Heart right ventricle (tissue), 16 donors: ENCODE data around the gene SIK2. TPM values are rescaled to one million over a fixed set of nuclear protein-coding genes. Genes with fewer than 3 reads are reported as not detected.

Experiments
- ATAC-seq, 8 donors: fragments of 200-7000 bp; cut with Tn5 transposase; one replicate each; pipeline ENCODE4 v1.9.1; 2020; ENCODE audit warnings: mild to moderate bottlenecking in 8 of 8, moderate library complexity in 8 of 8, moderate number of reproducible peaks in 1 of 8
- DNase-seq, 2 donors: peaks; one replicate each; pipeline ENCODE4 v3.0.0-alpha.2; 2020
- H3K27ac ChIP-seq, 10 donors: fragments of 200-600 bp; sonication (generic) in 2 of 10; one replicate each; pipeline versions ENCODE4 v1.5.0 to v1.8.0; 2020 to 2022; ENCODE audit warnings: mild to moderate bottlenecking in 3 of 10
- H3K27me3 ChIP-seq, 7 donors: fragments of 200-600 bp; one replicate each; pipeline ENCODE4 v1.8.0; 2021 to 2022; ENCODE audit warnings: mild to moderate bottlenecking in 2 of 7
- H3K36me3 ChIP-seq, 9 donors: fragments of 200-600 bp; sonication (generic) in 1 of 9; one replicate each; pipeline versions ENCODE4 v1.5.0 to v1.8.0; 2020 to 2022; ENCODE audit warnings: mild to moderate bottlenecking in 2 of 9
- H3K4me1 ChIP-seq, 9 donors: fragments of 200-600 bp; sonication (generic) in 1 of 9; one replicate each; pipeline versions ENCODE4 v1.5.0 to v1.8.0; 2020 to 2022; ENCODE audit warnings: mild to moderate bottlenecking in 4 of 9
- H3K4me3 ChIP-seq, 10 donors: fragments of 200-600 bp; sonication (generic) in 2 of 10; one replicate each; pipeline versions ENCODE4 v1.5.0 to v1.8.0; 2020 to 2022; ENCODE audit warnings: mild to moderate bottlenecking in 7 of 10, moderate library complexity in 2 of 10
- H3K9me3 ChIP-seq, 11 donors: fragments of 200-600 bp in 10 of 11; sonication (generic) in 2 of 11; one replicate each; pipeline versions ENCODE4 v1.5.0 to v1.8.0; 2013 to 2022; ENCODE audit warnings: mild to moderate bottlenecking in 2 of 11, control low read depth in 1 of 11, moderate library complexity in 1 of 11
- WGBS, 2 donors: extraction: QIAGEN DNeasy Blood & Tissue Kit; methylation state at CpG; one replicate each; pipeline ENCODE4 v1.1.7; 2013; ENCODE audit warnings: inconsistent platforms in 1 of 2; 5-methylcytosine and 5-hydroxymethylcytosine counted together
- intact Hi-C, 10 donors: fragments of 100-400 bp; cut with DNase I; formaldehyde crosslinking; loops; one replicate each; pipeline versions ENCODE4 v1.11.1 to v1.14.2; 2022
- polyA plus RNA-seq, 2 donors: library from polyadenylated mRNA; stranded (reverse); fragments of 200-250 nt; gene quantifications; one replicate each; pipeline ENCODE4 v1.2.3, GENCODE V29; 2013
- total RNA-seq, 10 donors: library from RNA; stranded (reverse); fragmentation: NEBNext Ultra II Directional in 3 of 10; extraction: Animal tissue kit (Norgen Biotek cat#: 25700) in 3 of 10; gene quantifications; one replicate each; pipeline versions ENCODE4 v1.2.1 to v1.2.4, GENCODE V29; 2021 to 2023
- TF ChIP-seq, protein P1 (sequence below), 9 donors: fragments of 200-600 bp; sonication (generic) in 2 of 9; IDR thresholded peaks; one replicate each; pipeline versions ENCODE4 v1.5.0 to v1.8.0; 2021 to 2022; ENCODE audit warnings: antibody characterized with exemption in 9 of 9, mild to moderate bottlenecking in 5 of 9, moderate library complexity in 1 of 9
- donor health status: Arrhythmogenic right ventricular cardiomyopathy.
- donor health status: ischemic (EF 13 %, LVEDD 7.1; RV severe dilation, severe dysfunction).
- donor health status: healthy with polysubstance abuse.
- donor health status: DM: no; HTN: yes; CAD: no.
- donor health status: DM: no; HTN: no; CAD: no.
- donor health status: ischemic (EF 25% LVEDD 6.9; RV normal size, moderate dysfunction).
- donor health status: ischemic (EF 25% LVEDD 5.7; RV mildly dilated, moderate dysfunction).
- donor health status: healthy.
- donor health status: DM: yes; HTN: yes; CAD: no.
- donor health status: Ischemic cardiomyopathy.
- donor health status: ischemic (EF 35%, LVEDD 5.7; RV mildly dilated, moderate dysfunction).
- donor health status: nonischemic (EF 11% LVEDD 7.7; RV severe dilation, severe dysfunction).
- donor health status: DM: yes; HTN: yes; CAD: no.
- donor health status: PGD.
- donor health status: ischemic (EF 29% LVEDD 5.4; RV normal size, mild dysfunction).
- donor health status: nonischemic (EF 23%, LVEDD 6.1; RV moderate dilation, normal function).

SIK2 gene
- total and polyA plus RNA-seq, 12 donors: 4.1 to 41.6 (median 28.8) TPM

DNA sequence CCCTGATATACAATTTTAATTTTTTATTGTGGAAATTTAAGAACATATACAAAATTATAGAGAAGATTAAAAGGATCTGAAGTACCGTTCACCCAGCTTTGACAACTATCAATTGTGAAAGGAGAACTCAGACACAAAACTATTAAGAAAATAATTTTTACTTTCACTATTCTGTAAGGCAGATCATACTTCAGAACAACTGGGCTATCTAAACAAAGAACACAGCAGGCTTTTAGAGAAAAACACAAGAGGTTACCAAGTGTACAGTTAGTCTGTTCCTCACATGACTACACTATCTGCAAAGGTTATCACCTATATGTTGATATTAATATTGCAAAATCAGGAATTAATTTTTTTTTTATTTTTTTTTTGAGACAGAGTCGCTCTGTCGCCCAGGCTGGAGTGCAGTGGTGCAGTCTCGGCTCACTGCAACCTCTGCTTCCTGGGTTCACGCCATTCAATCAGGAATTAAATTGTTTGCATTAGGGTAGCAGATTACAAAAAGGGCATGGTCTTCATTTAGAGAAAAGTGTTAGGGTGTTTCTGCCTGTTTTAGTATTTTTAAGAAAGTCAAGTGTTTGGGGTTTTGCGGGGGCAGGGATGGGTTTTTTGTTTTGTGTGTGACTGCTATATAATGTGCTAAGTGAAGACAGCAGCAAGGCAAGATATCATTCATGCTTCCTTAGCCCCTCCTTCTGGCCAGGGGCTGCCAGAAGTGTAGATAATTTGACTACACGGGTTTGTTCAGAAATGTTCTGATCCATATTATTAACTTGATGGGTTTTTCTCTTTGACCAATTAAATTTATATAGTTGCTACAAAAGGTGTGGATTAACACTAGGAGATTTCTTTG lies 27.6 kb upstream of the SIK2 start:
- ATAC-seq: peak in 6 of 8 donors; percentile 5 to 49 (median 24)
- peak overlapping the region; percentile 4 to 83 (median 57) for H3K27ac ChIP-seq

DNA sequence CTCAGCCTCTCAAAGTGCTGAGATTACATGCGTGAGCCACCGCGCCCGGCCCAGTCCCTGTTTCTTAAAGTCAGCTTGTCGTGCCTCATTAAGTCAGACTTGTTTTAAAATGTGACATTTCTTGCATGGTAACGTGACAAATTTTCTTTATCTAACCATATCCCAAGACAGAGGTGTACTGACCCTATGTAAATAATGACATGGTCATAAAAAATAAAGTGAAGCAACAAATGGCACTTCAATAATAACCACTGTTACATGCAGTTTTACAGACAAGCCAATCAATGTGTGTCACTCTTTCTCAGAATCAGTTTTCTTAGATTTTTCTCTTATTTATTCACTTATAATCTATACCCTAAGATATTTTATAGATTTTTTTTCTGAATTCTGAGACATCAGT lies 26.5 kb upstream of the SIK2 start:
- DNase-seq: no peak
- 92 to 94% methylated on average over 6 of the region's 6 CpGs for WGBS, 2 donors
- no peaks in the 10 kb centered on the region for H3K9me3 ChIP-seq
- TF ChIP-seq, protein P1, sequence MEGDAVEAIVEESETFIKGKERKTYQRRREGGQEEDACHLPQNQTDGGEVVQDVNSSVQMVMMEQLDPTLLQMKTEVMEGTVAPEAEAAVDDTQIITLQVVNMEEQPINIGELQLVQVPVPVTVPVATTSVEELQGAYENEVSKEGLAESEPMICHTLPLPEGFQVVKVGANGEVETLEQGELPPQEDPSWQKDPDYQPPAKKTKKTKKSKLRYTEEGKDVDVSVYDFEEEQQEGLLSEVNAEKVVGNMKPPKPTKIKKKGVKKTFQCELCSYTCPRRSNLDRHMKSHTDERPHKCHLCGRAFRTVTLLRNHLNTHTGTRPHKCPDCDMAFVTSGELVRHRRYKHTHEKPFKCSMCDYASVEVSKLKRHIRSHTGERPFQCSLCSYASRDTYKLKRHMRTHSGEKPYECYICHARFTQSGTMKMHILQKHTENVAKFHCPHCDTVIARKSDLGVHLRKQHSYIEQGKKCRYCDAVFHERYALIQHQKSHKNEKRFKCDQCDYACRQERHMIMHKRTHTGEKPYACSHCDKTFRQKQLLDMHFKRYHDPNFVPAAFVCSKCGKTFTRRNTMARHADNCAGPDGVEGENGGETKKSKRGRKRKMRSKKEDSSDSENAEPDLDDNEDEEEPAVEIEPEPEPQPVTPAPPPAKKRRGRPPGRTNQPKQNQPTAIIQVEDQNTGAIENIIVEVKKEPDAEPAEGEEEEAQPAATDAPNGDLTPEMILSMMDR (IDR thresholded peaks at IDR 0.05): no peak
- no peak for ATAC-seq
- no peaks in the 10 kb centered on the region for H3K36me3 ChIP-seq
- intact Hi-C loops: no loop called here
- H3K4me3 ChIP-seq: no peak overlapping the region
- no peaks in the 10 kb centered on the region for H3K27me3 ChIP-seq
- peaks cover 0 to 28% (median 15%) of the 10 kb centered on the region in 9 donors for H3K4me1 ChIP-seq
- H3K27ac ChIP-seq: no peak overlapping the region

More for the DNA sequence above, 27.6 kb upstream of the SIK2 start:
- Histone ChIP-seq H3K27me3 (no peaks in the 10 kb centered on the region), H3K36me3 (no peaks in the 10 kb centered on the region), H3K4me1 (peaks cover 0 to 33% (median 15%) of the 10 kb centered on the region in 9 donors), H3K4me3 (peak overlapping the region in 7 of 10 donors; percentile 8 to 45 (median 34)), H3K9me3 (no peaks in the 10 kb centered on the region)
- WGBS, 2 donors: 29 to 32% methylated on average over 7 of the region's 7 CpGs
- no peak for DNase-seq
- TF ChIP-seq, protein P1 (IDR thresholded peaks at IDR 0.05): peak in 1 of 9 donors; percentile 9
- intact Hi-C loops: no loop called here

DNA sequence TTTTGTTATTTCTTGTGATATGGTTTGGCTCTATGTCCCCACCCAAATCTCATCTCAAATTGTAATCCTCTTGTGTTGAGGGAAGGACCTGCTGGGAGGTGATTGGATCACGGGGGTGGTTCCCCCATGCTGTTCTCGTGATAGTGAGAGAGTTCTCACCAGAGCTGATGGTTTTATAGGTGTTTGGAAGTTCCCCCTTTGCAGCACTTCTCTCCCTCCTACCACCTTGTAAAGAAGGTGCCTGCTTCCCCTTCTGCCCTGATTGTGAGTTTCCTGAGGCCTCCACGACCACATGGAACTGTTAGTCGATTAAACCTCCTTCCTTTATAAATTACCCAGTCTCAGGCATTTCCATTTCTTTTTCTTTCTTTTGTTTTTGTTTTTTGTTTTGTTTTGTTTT lies 24.4 kb upstream of the SIK2 start:
- TF ChIP-seq, protein P1 (IDR thresholded peaks at IDR 0.05): no peak
- Histone ChIP-seq H3K9me3 (no peaks in the 10 kb centered on the region), H3K4me3 (no peak overlapping the region), H3K27ac (no peak overlapping the region), H3K4me1 (peaks cover 0 to 26% (median 15%) of the 10 kb centered on the region in 9 donors), H3K36me3 (no peaks in the 10 kb centered on the region), H3K27me3 (no peaks in the 10 kb centered on the region)
- DNase-seq (no peak), ATAC-seq (no peak)
- 79 to 83% methylated on average over 4 of the region's 4 CpGs for WGBS, 2 donors
- intact Hi-C loops: no loop called here

DNA sequence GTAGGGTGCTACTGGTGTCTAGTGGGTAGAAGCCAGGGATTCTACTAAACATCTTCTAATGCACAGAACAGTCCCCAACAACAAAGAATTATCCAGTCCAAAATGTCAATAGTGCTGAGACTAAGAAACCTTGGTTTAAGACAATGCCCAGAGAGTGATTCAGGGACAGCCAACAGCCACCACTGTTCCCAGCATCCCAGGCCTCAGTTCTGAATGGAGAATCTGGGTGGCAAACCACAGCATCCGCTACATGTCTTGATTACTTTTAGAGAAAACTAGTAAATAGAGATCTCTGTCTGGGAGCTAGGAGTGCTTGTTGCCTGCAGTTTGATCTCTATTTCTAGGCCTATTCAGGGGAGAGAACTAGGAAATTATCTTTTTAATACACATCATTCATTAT lies 20.9 kb upstream of the SIK2 start:
- 96 to 100% methylated on average over 1 of the region's 1 CpG for WGBS, 2 donors
- TF ChIP-seq, protein P1 (IDR thresholded peaks at IDR 0.05): no peak
- intact Hi-C loops: no loop called here
- Histone ChIP-seq H3K27ac (no peak overlapping the region), H3K27me3 (no peaks in the 10 kb centered on the region), H3K4me3 (no peak overlapping the region), H3K36me3 (no peaks in the 10 kb centered on the region), H3K4me1 (no peaks in the 10 kb centered on the region), H3K9me3 (no peaks in the 10 kb centered on the region)
- no peak for DNase-seq
- no peak for ATAC-seq
